WERI-Rb-1 (cell line): ENCODE results near the gene RSPO1.

Experiments
- DNase-seq: peaks from one replicate; pipeline ENCODE4 v3.0.0-alpha.2; 2020
- H3K27ac ChIP-seq: fragments of 250-450 bp; sonication (Bioruptor Pico); 2 replicates; pipeline ENCODE4 v1.5.1; 2020; ENCODE audit warnings: mild to moderate bottlenecking, moderate library complexity
- H3K27me3 ChIP-seq: fragments of 250-450 bp; sonication (Bioruptor Pico); 2 replicates; pipeline ENCODE4 v1.5.1; 2021; ENCODE audit warnings: mild to moderate bottlenecking, low read depth, moderate library complexity; ENCODE audit not compliant: insufficient read depth, severe bottlenecking
- H3K36me3 ChIP-seq: fragments of 250-450 bp; sonication (Bioruptor Pico); 2 replicates; pipeline ENCODE4 v1.5.1; 2020; ENCODE audit warnings: mild to moderate bottlenecking, moderate library complexity
- H3K4me3 ChIP-seq: 2 replicates; pipeline ENCODE4 v1.5.1; 2011; ENCODE audit warnings: low read depth, mild to moderate bottlenecking, control low read depth, low read length
- H3K9me3 ChIP-seq: fragments of 250-450 bp; sonication (Bioruptor Pico); 2 replicates; pipeline ENCODE4 v1.5.1; 2021; ENCODE audit warnings: mild to moderate bottlenecking, moderate library complexity; ENCODE audit not compliant: severe bottlenecking
- TF ChIP-seq, protein P1 (sequence below): IDR thresholded peaks from 2 replicates; pipeline ENCODE4 v1.5.1; 2011; ENCODE audit warnings: low read depth, mild to moderate bottlenecking, control low read depth, inconsistent platforms, low read length

The RSPO1 gene

DNA sequence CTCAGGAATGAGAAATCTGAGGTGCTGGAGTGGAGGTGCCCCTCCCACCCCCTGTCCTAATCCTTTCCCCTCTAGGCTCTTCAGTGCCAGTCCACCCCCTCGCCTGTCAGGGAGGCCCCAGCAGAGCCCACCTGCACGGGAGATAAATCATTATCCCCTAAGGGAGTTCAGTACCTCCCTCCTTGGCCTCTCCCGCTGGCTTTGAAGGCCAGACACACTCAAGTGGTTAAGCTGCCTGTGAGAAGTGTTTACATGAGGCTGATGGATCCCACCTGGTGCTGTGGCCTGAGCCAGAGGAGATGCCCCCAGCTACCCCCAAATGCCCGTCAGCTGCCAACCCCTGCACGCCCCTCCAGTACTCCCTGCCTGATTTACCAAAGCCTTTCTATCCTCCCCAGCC lies 3.7 kb downstream of the RSPO1 start:
- Histone ChIP-seq H3K27me3 (no peaks in the 10 kb centered on the region), H3K27ac (peak overlapping the region; percentile 90), H3K36me3 (peaks cover 8% of the 10 kb centered on the region), H3K4me3 (no peak overlapping the region), H3K9me3 (no peaks in the 10 kb centered on the region)
- peak; percentile 84 for DNase-seq
- TF ChIP-seq, protein P1, sequence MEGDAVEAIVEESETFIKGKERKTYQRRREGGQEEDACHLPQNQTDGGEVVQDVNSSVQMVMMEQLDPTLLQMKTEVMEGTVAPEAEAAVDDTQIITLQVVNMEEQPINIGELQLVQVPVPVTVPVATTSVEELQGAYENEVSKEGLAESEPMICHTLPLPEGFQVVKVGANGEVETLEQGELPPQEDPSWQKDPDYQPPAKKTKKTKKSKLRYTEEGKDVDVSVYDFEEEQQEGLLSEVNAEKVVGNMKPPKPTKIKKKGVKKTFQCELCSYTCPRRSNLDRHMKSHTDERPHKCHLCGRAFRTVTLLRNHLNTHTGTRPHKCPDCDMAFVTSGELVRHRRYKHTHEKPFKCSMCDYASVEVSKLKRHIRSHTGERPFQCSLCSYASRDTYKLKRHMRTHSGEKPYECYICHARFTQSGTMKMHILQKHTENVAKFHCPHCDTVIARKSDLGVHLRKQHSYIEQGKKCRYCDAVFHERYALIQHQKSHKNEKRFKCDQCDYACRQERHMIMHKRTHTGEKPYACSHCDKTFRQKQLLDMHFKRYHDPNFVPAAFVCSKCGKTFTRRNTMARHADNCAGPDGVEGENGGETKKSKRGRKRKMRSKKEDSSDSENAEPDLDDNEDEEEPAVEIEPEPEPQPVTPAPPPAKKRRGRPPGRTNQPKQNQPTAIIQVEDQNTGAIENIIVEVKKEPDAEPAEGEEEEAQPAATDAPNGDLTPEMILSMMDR, result no peak

- peak; percentile 75 for DNase-seq
- H3K36me3 ChIP-seq, result peaks cover 12% of the 10 kb centered on the region
- peak overlapping the region; percentile 90 for H3K27ac ChIP-seq
- 0 out of 2 replicates have a peak overlapping the region, but pooled peaks have one; percentile 7 for H3K4me3 ChIP-seq
- TF ChIP-seq, protein P1, result no peak
- no peaks in the 10 kb centered on the region for H3K9me3 ChIP-seq
- no peaks in the 10 kb centered on the region for H3K27me3 ChIP-seq
Observed at GRCh38 chr1:37630426-37631028, 4.2 kb downstream of the RSPO1 start.

- H3K27ac ChIP-seq, result peak overlapping the region; percentile 90
- peaks cover 18% of the 10 kb centered on the region for H3K36me3 ChIP-seq
- H3K4me3 ChIP-seq, result peak overlapping the region; percentile 7
- TF ChIP-seq, protein P1, result no peak
- H3K27me3 ChIP-seq, result no peaks in the 10 kb centered on the region
- H3K9me3 ChIP-seq, result no peaks in the 10 kb centered on the region
- no peak for DNase-seq
Observed at GRCh38 chr1:37629726-37630425, 4.8 kb downstream of the RSPO1 start.

DNA sequence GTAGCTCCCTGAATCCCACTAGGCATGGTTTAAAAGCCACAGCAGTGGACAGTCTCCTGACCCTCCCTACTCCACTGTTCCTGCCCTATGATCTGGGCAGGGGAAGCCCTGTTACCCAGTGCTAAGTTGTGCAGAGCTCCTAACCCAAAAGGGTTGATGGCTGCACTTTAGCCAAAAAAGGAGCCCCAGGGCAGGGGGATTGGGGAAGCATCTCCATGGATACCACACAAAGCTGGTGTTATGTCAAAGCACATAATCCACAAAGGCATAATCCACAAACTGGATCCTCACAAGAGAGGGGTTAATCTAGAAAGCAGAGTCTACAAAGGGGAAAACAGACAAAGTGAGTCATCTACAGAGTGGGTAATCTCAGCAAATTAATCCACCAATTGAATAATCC lies 5.7 kb downstream of the RSPO1 start:
- Histone ChIP-seq H3K27me3 (no peaks in the 10 kb centered on the region), H3K4me3 (no peak overlapping the region; the same call in 1 of the 2 replicates), H3K36me3 (peaks cover 21% of the 10 kb centered on the region), H3K27ac (peak overlapping the region; percentile 90), H3K9me3 (no peaks in the 10 kb centered on the region)
- DNase-seq, result peak; percentile 65
- TF ChIP-seq, protein P1, result no peak

DNA sequence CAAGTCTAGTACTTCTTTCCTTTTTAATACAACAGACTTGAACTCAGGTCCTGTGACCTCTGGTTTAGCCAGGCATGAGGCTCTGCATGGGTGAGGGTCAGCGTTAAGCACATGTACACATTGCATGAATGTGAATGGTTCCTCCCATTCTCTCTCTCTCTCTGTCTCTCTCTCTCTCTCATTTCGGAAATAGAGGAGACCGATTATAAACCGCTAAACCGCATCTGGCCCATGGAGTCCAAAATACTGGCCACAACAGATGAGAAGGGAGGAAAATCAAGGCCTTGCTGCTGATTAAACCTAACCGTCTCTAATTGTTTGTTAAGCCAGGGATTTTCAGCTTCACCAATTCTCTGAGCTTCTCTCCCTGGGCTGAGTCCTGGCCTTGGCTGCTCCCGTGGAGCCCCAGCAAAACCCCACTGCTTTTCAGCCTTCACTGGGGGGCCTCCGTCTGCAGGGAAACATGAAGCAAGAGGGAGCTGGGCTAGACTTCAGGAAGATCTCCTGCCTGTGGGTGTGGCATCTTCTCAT lies 6.6 kb downstream of the RSPO1 start:
- Histone ChIP-seq H3K27me3 (no peaks in the 10 kb centered on the region), H3K27ac (peak overlapping the region; percentile 90), H3K4me3 (peak overlapping the region; percentile 26), H3K9me3 (no peaks in the 10 kb centered on the region), H3K36me3 (peaks cover 24% of the 10 kb centered on the region)
- TF ChIP-seq, protein P1, result no peak
- DNase-seq, result peak; percentile 88
